ENCODE measurements around the gene ZNF432. TPM values are rescaled to one million over a fixed set of nuclear protein-coding genes. Genes with fewer than 3 reads are reported as not detected.

ZNF432 gene
- polyA plus RNA-seq, 2 of the 4 experiments (the other 2 are of a cell fraction): 2.0 to 3.8 TPM

- TF ChIP-seq E2F6 (IDR thresholded peaks at IDR 0.05; ENCODE audit: borderline replicate concordance, low read depth): peak; percentile 91
- TF ChIP-seq HEYL (CRISPR knock-in tag; IDR thresholded peaks at IDR 0.05): no peak
- no peak for TF ChIP-seq USF2 (IDR thresholded peaks at IDR 0.05)
- no peak; the same call in 1 of the 2 replicates for TF ChIP-seq EHMT2 (IDR thresholded peaks at IDR 0.05; ENCODE audit: low read depth)
- no peak for TF ChIP-seq CEBPB (IDR thresholded peaks at IDR 0.05)
- peak; percentile 62 for TF ChIP-seq POLR2A (IDR thresholded peaks at IDR 0.05; ENCODE audit: low read length)
- peak; percentile 62; the same call in 1 of the 2 replicates for TF ChIP-seq HOXB13 (CRISPR knock-in tag; IDR thresholded peaks at IDR 0.05; ENCODE audit: low read depth)
- TF ChIP-seq HDAC2 (IDR thresholded peaks at IDR 0.05): no peak
- TF ChIP-seq TP53 (CRISPR knock-in tag; IDR thresholded peaks at IDR 0.05): no peak
- no peak for TF ChIP-seq RAD21 (conservative IDR thresholded peaks at IDR 0.05 in 1 of 2, IDR thresholded peaks at IDR 0.05 in 1 of 2)
- no peak for TF ChIP-seq NR3C1 (IDR thresholded peaks at IDR 0.05)
- TF ChIP-seq, protein P1, sequence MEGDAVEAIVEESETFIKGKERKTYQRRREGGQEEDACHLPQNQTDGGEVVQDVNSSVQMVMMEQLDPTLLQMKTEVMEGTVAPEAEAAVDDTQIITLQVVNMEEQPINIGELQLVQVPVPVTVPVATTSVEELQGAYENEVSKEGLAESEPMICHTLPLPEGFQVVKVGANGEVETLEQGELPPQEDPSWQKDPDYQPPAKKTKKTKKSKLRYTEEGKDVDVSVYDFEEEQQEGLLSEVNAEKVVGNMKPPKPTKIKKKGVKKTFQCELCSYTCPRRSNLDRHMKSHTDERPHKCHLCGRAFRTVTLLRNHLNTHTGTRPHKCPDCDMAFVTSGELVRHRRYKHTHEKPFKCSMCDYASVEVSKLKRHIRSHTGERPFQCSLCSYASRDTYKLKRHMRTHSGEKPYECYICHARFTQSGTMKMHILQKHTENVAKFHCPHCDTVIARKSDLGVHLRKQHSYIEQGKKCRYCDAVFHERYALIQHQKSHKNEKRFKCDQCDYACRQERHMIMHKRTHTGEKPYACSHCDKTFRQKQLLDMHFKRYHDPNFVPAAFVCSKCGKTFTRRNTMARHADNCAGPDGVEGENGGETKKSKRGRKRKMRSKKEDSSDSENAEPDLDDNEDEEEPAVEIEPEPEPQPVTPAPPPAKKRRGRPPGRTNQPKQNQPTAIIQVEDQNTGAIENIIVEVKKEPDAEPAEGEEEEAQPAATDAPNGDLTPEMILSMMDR (IDR thresholded peaks at IDR 0.05): no peak
- no peak for TF ChIP-seq RFX5 (IDR thresholded peaks at IDR 0.05)
- TF ChIP-seq, protein P2, sequence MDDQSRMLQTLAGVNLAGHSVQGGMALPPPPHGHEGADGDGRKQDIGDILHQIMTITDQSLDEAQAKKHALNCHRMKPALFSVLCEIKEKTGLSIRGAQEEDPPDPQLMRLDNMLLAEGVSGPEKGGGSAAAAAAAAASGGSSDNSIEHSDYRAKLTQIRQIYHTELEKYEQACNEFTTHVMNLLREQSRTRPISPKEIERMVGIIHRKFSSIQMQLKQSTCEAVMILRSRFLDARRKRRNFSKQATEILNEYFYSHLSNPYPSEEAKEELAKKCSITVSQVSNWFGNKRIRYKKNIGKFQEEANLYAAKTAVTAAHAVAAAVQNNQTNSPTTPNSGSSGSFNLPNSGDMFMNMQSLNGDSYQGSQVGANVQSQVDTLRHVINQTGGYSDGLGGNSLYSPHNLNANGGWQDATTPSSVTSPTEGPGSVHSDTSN (IDR thresholded peaks at IDR 0.05): no peak
- TF ChIP-seq ZNF302 (CRISPR knock-in tag; IDR thresholded peaks at IDR 0.05): no peak
- no peak for TF ChIP-seq RCOR1 (IDR thresholded peaks at IDR 0.05; ENCODE audit: low read depth, low read length)
- TF ChIP-seq EHF (CRISPR knock-in tag; IDR thresholded peaks at IDR 0.05): no peak
- no peak for TF ChIP-seq MAZ (IDR thresholded peaks at IDR 0.05; ENCODE audit: borderline replicate concordance, low read depth, low read length)
- no peak for TF ChIP-seq HES2 (IDR thresholded peaks at IDR 0.05)
- TF ChIP-seq JUN (IDR thresholded peaks at IDR 0.05): peak in 1 of 2 experiments; percentile 80; a peak in 2 of 5 replicates
- TF ChIP-seq RNF2 (IDR thresholded peaks at IDR 0.05; ENCODE audit: borderline replicate concordance, low read depth): no peak
- peak; percentile 47 for TF ChIP-seq KDM5A (IDR thresholded peaks at IDR 0.05)
- no peak for TF ChIP-seq SMC3 (IDR thresholded peaks at IDR 0.05)
- TF ChIP-seq HOXB5 (CRISPR knock-in tag; IDR thresholded peaks at IDR 0.05): peak; percentile 78; the same call in 1 of the 2 replicates
- TF ChIP-seq, protein P3, sequence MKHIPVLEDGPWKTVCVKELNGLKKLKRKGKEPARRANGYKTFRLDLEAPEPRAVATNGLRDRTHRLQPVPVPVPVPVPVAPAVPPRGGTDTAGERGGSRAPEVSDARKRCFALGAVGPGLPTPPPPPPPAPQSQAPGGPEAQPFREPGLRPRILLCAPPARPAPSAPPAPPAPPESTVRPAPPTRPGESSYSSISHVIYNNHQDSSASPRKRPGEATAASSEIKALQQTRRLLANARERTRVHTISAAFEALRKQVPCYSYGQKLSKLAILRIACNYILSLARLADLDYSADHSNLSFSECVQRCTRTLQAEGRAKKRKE (CRISPR knock-in tag; IDR thresholded peaks at IDR 0.05; ENCODE audit: low read depth): no peak
- TF ChIP-seq FOSL2 (IDR thresholded peaks at IDR 0.05): no peak
- TF ChIP-seq FOSL2 (CRISPR knock-in tag; IDR thresholded peaks at IDR 0.05): peak; percentile 12; the same call in 1 of the 2 replicates
- peak; percentile 81 for TF ChIP-seq PHF8 (IDR thresholded peaks at IDR 0.05; ENCODE audit: borderline replicate concordance, low read depth)
- TF ChIP-seq KDM1A (IDR thresholded peaks at IDR 0.05; ENCODE audit: low read depth): peak; percentile 66; the same call in 1 of the 2 replicates
- no peak for TF ChIP-seq BHLHE40 (IDR thresholded peaks at IDR 0.05; ENCODE audit: low read depth, low read length)
- no peak; the same call in 1 of the 2 replicates for TF ChIP-seq MYC (IDR thresholded peaks at IDR 0.05; ENCODE audit: borderline replicate concordance, low read length)
- TF ChIP-seq ESRRA (IDR thresholded peaks at IDR 0.05; ENCODE audit: borderline replicate concordance, low read length): no peak
- no peak for TF ChIP-seq CBX8 (IDR thresholded peaks at IDR 0.05)
- TF ChIP-seq EP300 (IDR thresholded peaks at IDR 0.05): no peak
- no peak for TF ChIP-seq SREBF2 (IDR thresholded peaks at IDR 0.05)
- TF ChIP-seq, protein P4, sequence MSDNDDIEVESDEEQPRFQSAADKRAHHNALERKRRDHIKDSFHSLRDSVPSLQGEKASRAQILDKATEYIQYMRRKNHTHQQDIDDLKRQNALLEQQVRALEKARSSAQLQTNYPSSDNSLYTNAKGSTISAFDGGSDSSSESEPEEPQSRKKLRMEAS (IDR thresholded peaks at IDR 0.05): peak; percentile 87
- TF ChIP-seq JUNB (IDR thresholded peaks at IDR 0.05): no peak
- TF ChIP-seq MAFK (IDR thresholded peaks at IDR 0.05; ENCODE audit: partially characterized antibody): no peak
- TF ChIP-seq NFE2L2 (conservative IDR thresholded peaks at IDR 0.05; ENCODE audit: low read length): no peak
- no peak for TF ChIP-seq ZSCAN20 (CRISPR knock-in tag; IDR thresholded peaks at IDR 0.05)
These were observed 20.4 kb downstream of the ZNF432 start, which contains the start of gene ZNF614 (continued) for GRCh38 chr19:52028027-52028779.
